NCI-H1436 (cell line): Measurements from ENCODE around the gene UBE2O.

Experiments
- DNase-seq: peaks from one replicate; lab custom pipeline; 2025; lab: John Stamatoyannopoulos, UW

UBE2O gene

DNA sequence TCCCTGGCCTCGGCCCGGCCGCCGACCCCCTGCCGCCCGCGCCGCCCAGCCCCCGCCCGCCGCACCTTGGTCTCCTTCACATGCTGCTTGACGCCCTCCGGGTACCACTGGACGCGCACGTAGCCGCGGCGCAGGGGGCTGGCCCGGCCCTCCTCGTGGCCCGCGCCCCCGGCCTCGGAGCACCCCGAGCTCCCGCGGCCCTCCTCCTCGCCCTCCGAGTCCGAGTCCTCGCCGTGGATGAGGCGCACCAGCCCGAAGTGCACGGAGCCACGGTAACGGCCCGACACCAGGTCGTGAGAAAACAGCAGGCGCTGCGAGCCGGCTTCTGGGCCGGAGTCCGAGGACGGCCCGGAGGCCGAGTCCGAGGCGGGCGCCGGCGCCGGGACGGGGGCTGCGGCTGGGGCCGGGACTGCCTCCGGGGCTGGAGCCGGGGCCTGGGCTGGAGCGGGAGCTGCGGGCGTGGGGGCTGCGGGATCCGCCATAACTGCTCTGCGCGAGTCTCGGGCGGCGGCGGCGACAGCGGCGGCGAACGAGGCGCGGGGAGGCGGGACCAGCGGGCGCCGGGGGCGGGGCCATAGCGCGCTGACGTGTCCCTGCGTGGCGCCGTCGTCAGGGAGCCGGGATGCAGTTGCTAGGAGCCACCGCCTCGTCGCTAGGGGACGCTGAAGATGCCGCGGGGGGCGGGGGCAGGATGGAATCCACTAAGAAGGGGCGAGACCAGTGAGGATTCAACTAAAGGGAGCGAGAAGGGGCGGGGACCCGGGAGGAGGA lies at the start of gene UBE2O:
TSS of gene UBE2O (minus strand) at position 493 of the 771 bp plus-strand sequence. CDS start at position 482, 11 bp downstream.
- DNase-seq, result peak; percentile 95

DNA sequence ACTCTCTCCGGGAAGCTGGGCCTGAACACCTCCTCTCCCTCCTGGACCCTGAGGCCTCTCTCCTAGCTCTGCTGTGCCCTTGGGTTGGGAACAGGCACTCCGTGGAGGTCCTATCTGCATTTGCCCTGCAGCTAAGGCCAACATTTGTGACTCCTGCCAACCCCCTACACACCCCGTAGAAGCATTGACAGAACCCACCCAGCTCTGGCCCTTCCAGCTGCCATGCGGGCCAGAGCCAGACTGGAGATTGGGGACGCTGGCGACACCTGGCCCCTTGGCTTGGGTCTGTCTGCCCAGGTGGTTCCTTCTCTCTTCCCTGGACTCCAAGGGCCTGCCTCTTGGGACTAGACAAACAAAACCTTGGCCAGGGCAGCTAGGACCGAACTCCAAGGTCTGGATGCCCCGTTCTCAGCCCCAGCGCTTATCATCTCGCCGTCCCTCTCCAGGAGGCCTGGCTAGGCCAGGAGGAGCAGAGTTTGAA lies 48.9 kb upstream of the UBE2O start:
- no peak for DNase-seq

DNA sequence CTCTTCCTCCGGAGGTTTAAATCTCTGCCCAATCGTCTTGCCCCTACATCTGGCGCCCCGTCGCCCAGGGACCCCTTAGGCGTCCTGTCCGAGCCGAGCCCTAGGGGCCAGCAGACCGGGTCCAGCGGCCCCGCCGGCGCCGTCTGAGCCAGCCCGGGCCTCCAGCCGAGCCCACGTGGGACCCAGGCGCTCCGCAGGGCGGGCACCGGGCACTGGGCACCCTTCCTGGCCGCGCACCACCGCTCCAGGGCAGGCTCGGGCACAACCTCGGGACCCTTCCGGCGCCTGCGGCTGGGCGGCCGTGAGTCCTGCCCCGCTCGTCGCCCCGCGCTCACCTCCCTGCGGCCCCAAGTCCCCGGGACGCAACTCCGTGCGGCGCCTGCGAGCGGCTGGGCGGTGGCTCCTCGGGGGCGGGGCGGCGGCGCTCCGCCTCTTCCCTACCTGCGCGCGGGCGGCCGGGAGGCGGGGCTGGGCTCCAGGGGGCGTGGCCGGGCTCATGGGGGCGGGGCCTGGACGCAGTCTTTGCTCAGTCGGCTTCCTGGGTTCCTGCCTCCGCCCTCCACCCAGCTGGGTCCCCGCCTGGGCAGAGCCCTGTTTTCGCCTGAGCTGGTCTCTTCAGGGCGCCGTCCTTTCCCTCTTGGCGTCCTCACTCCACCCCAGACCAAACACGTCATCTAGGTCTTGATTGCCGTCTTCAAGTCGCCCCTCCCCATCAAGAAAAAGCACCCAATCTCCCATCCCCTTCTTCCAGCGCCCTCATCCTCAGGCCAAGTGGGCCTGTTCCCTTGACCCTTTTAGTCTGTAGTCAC lies 48.3 kb upstream of the UBE2O start, which contains the start of gene RHBDF2:
TSS of gene RHBDF2 (minus strand) at position 406 of the 809 bp plus-strand sequence. CDS start 19,899 bp downstream, outside the sequence.
- peak; percentile 83 for DNase-seq

DNA sequence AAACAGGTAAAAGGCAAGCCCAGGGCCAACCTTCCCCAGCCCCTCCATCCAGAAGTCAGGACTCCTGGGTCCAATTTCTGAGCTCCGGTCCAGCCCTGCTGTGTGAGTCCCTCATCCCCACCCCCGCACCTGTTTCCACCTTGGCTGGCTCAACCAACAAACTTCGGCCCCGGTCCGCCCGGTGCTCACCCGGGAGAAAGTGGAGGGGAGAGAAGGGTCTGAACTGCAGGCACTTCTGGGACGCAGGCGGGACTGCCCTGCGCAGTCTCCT lies 47.7 kb upstream of the UBE2O start:
- DNase-seq, result no peak

DNA sequence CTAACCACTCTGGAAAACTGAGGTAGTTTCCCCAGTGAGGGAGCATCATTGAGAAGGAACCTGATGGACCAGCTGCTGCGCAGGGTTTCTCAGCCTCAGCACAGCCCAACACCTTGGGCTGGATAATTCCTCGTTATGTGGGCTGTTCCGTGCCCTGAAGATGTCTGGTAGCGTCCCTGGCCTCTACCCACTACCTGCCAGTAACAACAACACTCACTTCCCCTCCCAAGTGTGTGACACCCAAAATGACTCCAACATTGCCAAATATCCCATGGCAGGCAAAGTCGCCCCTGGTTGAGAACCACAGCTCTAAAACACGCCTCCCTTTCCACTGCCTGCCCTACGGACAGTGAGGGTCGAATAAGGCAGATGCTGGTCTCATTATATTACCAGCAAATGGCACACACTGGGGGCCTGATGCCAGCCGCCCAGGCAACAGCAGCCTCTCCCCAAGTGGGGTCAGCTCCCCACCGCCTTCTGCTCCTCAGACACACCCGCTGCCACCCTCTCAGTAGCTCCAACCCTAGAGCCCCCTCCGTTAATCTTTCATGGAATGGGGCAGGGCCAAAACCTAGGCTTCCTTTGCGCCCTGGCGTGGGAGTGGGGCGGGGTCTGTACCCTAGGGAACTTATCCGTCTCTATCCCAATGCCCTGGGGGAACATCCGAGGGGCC lies 47.3 kb upstream of the UBE2O start:
- DNase-seq, result no peak

DNA sequence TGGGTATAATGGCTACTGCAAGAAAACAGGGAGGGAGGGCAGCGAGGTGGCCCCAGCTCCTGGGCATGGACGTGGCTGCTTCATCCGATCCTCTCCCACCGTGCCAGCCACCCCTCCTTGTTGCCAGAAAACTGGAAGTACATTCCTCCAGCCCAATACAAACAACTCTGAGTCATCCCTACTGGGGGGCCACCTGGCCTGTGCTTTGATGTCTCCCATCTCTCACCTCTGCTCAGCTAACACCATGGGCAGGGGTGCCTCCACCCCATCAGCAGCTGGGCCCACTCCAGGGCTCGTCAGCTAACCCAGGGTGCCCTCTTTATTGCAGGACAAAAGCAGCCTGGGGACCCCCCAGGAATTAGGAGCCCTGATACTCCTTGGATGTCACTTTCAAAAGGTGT lies 46.3 kb upstream of the UBE2O start:
- no peak for DNase-seq

DNA sequence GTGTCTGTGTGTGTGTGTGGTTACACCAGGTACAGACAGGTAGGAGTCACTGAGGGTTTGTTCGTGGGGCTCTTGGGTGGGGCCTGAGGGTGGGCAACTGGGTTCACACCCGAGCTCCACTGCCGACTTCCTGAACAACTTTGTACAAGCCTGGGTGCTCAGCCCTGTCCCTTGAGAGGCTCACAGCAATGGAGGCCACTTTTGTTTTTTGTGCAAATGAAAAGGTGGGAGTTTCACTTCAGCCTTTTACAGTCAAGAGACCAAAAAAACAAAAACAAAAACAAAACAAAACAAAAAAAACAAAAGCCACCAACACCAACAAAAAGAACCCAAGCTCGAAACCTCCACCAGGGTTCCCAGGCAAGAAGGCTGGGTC lies 45.9 kb upstream of the UBE2O start:
- no peak for DNase-seq

DNA sequence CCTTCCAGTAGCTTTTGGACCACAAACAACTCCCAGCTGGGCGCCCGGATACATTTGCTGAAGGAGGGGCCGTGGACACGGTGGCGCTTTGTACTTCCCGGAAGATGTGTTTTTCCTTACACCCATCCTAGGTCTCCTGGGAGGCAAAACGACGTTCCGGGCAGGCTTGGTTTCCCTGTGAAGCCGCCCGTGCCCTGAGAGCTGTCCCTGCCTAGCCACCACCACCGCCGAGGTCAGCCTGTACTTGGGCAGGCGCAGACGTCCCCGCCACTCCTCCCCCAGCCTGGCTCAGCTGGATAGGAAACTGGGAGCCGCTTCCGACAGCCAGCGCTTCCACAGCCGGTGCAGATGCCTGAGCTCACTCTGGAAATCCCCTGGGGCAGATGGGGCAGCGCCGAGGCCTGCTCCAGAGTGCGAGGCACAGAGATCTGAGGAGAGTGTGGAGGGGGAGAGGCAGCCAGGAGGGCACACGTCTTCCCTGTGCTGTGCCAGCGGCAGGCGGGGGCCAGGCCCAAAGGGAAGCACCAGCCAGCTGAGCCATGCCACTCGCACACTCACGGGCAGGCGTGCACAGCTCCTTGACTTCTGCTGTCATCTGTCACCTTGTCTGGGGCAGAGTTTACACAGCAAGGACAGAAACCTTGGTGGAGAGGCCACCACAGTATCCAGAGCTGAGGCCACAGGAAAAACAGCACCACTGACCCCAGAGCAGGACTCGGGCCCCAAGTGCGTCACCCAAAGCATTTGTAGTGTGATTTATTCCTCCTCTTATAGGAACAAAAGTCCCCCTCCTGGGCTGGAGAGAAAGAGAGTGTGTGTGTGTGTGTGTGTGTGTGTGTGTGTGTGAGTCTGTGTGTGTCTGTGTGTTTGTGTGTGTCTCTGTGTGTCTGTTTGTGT lies 45.3 kb upstream of the UBE2O start:
- no peak for DNase-seq

DNA sequence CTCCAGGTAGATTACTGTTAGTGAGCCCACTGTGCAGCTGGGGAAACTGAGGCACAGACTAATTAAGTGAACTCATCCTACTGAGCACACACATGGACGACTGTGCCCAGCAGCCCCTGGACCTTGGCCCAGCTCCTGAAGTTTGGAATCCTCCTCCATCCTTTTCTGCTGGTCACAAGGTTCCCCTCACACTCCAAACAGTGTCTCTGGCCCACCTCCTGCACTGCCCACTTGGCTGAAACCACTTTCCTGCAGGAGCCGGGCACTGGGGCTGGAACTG lies 44.7 kb upstream of the UBE2O start:
- DNase-seq, result no peak

DNA sequence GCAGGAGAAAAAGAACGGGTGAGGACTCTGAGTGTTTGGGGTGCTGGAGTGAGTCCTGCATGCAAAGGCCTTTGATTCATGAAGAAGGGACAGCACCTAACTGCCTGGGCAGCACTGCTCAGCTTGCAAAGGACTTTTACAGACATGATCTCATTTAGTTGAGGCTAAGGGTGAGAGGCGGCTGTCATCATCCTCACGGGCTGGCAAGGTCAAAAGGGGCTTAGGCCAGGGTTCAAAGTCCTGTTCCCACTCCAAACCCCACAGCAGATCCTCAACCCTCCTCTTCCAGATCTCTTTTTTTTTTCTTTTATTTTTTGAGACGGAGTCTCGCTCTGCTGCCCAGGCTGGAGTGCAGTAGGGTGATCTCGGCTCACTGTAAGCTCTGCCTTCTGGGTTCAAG lies 43.5 kb upstream of the UBE2O start:
- no peak for DNase-seq

DNA sequence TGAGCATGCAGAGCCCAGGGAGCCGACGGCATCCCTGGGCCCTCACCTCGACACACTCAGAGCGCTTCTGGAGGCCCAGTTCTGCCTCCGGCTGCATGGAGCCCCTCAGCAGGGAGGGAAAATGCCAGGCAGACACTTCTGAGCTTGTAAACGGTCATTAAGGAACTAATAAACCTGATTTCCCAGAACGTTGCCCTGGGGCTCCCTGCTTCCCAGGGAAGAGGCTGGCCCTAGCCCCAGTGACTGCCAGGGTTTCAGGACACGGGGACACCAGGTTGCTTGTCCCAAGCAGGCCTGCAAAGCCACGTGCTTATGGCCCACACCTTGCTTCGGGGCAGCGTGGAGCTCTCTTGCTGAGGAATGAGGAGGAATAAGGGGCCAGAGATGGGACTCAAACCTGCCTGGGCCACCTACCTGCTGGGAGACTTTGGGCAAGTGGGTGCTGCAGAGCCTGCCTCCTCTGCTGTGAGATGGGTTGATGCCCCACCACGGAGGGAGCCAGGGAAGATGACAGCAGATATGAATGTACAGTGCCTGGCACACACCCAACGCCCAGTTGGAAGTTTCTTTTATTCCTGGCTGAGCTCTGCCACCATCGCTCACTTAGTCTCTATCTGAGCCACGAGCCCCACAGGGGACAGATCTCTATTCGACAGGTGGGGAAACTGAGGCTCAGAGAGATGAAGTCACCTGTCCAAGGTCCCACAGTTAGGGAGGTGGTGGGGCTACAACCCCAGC lies 42.9 kb upstream of the UBE2O start:
- DNase-seq, result no peak

DNA sequence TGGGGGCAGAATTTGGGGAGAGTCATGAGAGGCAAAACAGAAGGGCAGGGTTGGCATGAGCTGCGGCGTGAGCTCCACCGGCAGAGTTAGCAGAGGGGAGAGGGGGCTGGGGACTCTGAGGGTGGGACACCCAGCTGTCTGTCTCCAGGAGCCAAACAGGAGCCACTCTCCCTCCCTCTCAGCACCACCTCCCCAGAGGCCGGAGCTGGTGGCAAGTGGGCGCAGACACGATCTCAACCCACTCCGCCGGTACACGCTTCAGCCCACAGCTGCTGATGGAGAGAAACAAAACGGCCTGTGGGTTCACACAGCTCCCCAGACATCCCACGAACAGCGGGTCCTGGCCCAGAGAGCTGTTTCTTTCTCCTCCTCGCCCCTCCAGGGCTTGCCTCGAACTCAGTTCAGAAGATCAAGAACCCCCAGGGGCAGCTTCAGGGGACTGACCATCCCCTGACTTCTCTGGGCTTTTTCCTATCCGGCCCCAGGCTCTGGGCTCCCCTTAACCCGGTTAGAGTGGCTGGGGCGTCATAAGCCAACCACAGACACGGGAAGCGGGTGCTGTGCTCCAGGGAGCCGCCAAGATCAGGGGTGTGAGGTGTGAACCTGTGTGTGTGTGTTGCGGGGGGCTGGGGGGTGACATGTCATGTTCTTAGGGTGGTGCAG lies 40.7 kb upstream of the UBE2O start:
- DNase-seq, result no peak

DNA sequence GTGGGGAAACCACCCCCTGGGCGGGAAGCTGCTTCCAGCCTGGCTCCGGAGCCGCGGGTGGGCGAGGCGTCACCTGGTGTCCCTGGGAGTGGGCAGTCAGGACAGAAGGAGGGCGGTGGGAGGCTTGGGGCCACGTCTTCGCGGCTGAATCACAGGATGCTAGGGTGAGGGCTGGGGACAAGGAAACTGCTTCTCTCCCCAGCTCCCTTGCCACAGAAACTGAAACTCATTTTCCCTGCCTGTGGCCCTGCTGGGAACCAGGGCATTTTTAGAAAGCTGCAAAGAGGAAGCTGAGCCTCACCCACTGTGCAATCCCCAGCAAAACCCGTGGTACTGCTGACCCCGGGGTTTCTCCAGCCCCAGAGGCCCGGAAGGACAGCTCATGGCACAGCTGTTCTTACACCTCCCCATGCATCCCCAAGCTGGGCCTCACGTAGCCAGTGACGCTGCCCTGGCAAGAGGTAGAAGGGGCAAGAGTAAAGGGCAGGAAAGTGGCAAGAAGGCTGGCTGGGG lies 40.1 kb upstream of the UBE2O start:
- no peak for DNase-seq

DNA sequence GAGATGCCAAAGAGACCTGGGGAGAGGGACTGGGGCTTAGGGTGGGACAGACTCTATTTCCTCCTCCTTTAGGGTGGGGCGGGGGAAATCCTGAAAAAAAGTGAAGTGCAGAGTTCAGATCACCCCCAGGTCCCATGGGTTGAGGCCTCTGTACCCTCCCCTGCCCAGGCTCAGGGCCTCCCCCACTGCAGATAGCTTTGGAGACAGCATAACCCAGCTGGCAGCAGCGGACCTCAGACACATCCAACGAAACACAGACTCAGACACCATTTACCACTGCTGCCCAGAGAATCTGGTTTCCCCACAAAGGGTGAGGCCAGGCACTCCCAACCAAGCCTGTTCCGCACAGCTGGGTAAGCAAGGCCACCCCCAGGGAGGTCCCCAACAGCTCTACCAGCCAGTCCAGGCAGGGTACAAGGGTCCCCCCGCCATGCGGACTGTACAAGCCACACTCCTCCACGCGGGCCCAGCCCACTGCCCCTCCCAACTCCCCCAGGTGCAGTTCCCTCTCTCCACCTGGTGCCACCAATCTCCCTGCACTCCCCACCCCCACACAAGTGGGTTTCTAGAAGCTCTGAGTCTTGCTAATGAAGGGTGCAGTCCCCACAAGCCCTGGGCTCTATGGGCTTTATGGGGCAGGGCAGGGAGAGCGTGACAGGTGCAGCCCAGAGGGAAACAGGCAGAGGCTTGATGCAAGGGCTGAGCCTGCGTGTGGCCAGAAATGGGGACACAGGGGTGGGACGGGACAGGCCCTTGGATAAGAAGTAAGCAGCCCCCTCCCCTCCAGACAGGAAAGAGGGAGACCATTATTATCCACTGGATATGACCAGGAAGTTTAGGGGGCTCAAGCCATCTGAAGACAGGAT lies 39.4 kb upstream of the UBE2O start:
- DNase-seq, result peak; percentile 10

DNA sequence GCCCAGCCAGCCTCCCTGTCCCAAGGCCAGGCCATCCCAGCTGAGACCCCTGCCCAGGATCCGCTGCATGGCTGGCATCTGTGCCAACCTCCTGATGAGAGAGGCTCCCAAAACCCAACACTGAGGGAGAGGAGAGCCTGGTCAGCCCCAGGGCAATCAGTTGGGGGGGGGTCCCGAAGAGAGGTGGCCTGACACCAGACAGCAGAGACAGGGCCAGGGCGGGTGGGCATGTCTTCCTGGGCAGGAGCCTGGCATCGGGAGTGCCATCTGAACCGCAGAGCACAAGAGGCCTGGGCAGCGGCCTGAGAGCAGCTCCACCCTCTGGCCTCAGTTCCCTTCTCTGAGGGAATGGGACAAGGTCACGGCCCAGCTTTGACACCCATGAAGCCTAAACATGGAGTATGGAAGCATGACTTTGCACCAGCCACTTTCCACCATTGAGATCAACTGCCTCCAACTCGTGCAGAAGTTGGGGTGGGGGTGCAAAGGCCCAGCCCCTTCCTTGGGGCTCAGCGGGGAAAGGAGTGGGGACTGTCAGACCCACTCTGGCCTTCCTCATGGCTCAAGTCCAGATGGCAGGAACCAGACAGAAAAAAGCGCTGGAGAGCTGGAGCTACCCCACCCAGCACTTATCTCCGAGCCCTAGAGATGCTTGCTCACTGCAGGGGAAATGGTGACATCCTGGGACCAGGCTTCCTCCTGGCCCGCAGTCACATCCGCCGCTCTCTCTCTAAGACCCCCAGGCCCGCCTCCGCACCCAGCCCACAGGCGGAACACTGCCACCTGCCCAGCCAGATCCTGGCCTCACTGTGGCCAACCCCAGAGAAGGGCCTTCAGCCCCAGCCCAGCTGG lies 38.5 kb upstream of the UBE2O start:
- no peak for DNase-seq

DNA sequence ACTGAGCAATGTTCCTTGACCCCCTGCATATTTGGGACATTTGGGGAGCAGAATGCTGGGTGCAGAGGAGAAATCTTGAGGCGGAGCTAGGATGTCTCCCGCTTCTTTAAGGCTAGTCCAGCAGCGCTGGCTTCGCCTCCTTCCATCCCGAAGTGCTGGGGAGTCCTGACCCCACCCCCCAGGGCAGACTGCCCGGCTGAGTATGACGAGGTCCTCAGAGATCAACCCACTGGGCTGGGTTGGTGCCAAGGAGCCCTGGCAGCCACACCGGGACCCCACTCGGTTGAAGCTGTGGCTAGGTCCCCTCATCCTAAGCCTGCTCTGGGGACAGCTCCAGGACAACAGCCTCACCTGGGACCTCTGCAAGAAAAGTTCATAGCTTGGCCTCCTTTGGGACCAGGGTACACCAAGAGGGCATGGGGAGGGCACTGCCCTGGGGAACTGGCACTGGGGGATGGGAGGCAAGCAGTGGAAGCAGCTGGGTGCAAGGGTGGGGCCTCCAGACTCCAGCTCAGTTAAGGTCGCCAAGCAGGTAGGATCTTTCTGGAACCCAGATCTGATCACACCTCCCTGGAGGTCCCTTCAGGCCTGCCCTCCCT lies 37.3 kb upstream of the UBE2O start:
- DNase-seq, result no peak

DNA sequence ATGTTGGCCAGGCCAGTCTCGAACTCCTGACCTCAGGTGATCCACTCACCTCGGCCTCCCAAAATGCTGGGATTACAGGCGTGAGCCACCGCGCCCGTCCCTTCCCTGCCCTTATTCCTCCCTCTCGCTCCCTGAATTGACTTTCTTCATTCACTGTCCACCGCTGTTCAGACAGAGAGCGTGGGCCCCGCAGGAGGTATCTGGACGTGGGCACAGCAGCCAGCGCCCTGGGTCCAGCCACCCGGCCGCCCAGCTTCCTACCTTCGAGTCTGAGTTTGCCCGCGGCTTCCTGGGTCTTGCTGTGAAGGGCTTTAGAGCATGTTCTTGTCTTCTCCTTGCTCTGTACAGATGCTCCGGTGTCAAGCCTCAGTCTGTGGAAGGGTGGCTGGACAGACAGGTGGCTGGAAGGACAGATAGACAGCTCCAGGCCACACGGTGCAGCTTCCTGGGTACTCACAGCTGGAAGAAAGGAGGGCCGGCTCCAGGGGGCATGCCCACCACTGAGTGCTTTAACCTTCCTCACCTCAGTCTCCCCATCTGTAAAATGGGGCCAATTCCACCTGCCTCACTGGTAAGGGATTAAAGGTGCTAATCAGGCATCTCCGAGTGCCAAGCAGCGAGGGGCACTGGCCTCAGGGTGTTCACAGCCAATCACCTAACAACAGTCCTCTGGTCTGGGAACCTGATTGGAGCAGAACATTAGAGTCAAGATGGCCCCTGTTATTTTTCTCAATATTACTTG lies 34.7 kb upstream of the UBE2O start:
- DNase-seq, result no peak

DNA sequence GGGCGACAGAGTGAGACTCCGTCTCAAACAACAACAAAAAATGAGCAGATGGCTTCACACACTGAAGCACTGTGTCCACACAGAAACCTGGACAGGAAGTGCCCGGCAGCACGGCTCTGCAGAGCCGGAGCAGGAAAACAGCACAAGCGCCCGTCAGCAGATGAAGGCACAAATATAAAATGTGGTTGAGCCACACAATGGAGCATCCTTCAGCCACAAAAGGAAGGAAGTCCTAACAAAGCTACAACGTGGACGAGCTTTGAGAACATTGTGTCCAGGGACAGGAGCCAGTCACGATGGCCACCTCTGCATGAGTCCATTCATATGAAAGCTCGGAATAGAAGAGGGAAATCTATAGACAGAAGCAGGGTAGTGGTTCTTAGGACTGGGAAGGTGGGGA lies 32.6 kb upstream of the UBE2O start:
- no peak for DNase-seq
